CD8-positive, alpha-beta memory T cell (primary cell): ENCODE data around the gene ANKRD13B. TPM values are rescaled to one million over a fixed set of nuclear protein-coding genes. Genes with fewer than 3 reads are reported as not detected.

Experiments
- CTCF ChIA-PET: fragments of 350-600 bp; sonication (Branson Sonifier 250); formaldehyde crosslinking; loops from one replicate; lab custom pipeline; 2021; ENCODE audit warnings: antibody characterized with exemption; lab: Charles Lee
- POLR2A ChIA-PET: fragments of 350-600 bp; sonication (Branson Sonifier 250); formaldehyde crosslinking; loops from one replicate; lab custom pipeline; 2021; ENCODE audit warnings: antibody characterized with exemption; lab: Charles Lee
- DNase-seq, 5 donors: peaks; one replicate each; pipeline versions ENCODE4 v3.0.0 to v3.0.0-alpha.2; 2020 to 2022; ENCODE audit warnings: mixed read lengths in 1 of 5
- H3K27ac ChIP-seq: one replicate; pipeline ENCODE4 v1.7.0; 2013; ENCODE audit warnings: low read depth, mild to moderate bottlenecking, low read length, moderate library complexity
- H3K27me3 ChIP-seq: 2 replicates; pipeline ENCODE4 v1.7.0; 2013; ENCODE audit warnings: low read length, mild to moderate bottlenecking; ENCODE audit not compliant: insufficient read depth, poor library complexity, severe bottlenecking
- H3K36me3 ChIP-seq: 2 replicates; pipeline ENCODE4 v1.7.0; 2013; ENCODE audit warnings: mild to moderate bottlenecking, low read length, moderate library complexity; ENCODE audit not compliant: insufficient read depth
- H3K4me1 ChIP-seq: 2 replicates; pipeline ENCODE4 v1.7.0; 2013; ENCODE audit warnings: mild to moderate bottlenecking, low read length, moderate library complexity; ENCODE audit not compliant: insufficient read depth
- H3K4me3 ChIP-seq: 2 replicates; pipeline ENCODE4 v1.7.0; 2013; ENCODE audit warnings: mild to moderate bottlenecking, low read length
- H3K9me3 ChIP-seq: 2 replicates; pipeline ENCODE4 v1.7.0; 2013; ENCODE audit warnings: mild to moderate bottlenecking, low read length
- H3K27ac Mint-ChIP-seq, 8 donors: one replicate each; pipeline ENCODE4 v1.8.0; 2020 to 2021; ENCODE audit warnings: mixed read lengths in 8 of 8, mild to moderate bottlenecking in 6 of 8, inconsistent platforms in 3 of 8, moderate library complexity in 3 of 8
- H3K27me3 Mint-ChIP-seq, 2 donors: one replicate each; pipeline ENCODE4 v1.8.0; 2020 to 2021; ENCODE audit warnings: mixed read lengths in 2 of 2, mild to moderate bottlenecking in 1 of 2, moderate library complexity in 1 of 2
- H3K36me3 Mint-ChIP-seq, 3 donors: one replicate each; pipeline ENCODE4 v1.8.0; 2020 to 2021; ENCODE audit warnings: mixed read lengths in 3 of 3, inconsistent platforms in 1 of 3, mild to moderate bottlenecking in 1 of 3
- H3K4me1 Mint-ChIP-seq, 3 donors: one replicate each; pipeline ENCODE4 v1.8.0; 2020 to 2021; ENCODE audit warnings: mixed read lengths in 3 of 3, inconsistent platforms in 1 of 3, mild to moderate bottlenecking in 1 of 3
- H3K4me3 Mint-ChIP-seq, 7 donors: one replicate each; pipeline ENCODE4 v1.8.0; 2020 to 2021; ENCODE audit warnings: mixed read lengths in 7 of 7, mild to moderate bottlenecking in 6 of 7, moderate library complexity in 4 of 7, inconsistent platforms in 2 of 7
- H3K9me3 Mint-ChIP-seq, 5 donors: one replicate each; pipeline ENCODE4 v1.8.0; 2020 to 2022; ENCODE audit warnings: mixed read lengths in 5 of 5, mild to moderate bottlenecking in 3 of 5, moderate library complexity in 2 of 5, inconsistent platforms in 1 of 5
- polyA plus RNA-seq: library from polyadenylated mRNA; unstranded; fragments of 300-500 nt; fragmentation: Illumina TruSeq; gene quantifications from one replicate; pipeline ENCODE4 v1.2.3, GENCODE V29; 2021
- total RNA-seq, 2 experiments: library from RNA; stranded (reverse); gene quantifications; one replicate each; pipeline ENCODE4 v1.2.3, GENCODE V29; 2021

ANKRD13B gene
- total and polyA plus RNA-seq, 3 experiments from 2014 or later = 0.35 to 21.8 (median 20.8) TPM

DNA sequence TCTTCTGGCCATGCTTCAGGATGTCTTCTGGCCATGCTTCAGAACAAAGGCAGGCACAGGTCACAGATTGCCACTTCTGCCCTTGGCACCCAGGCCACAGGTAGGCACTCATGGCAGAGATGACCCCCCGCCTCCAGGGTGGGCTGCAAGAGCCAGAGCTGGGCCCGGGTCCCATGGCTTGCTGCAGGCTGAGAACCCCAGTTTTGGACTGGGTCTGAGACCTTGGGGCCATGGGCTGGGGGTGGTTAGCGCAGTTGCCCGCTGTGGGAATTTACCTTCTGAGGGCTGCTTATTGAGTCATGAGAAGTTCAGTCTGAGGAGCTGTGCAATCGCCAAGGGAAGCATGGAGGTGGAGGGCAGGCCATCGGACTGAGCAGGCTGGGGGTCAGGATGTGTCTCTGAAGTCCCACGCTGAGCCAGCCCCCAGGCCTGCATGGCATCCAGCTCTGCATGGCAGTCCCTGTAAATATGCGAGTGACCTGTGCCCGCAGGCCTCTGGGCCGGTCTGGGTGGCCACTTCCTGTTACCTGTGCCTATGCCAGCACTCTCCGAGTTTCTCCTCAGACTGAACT is 1.7 kb downstream of the ANKRD13B start:
- POLR2A ChIA-PET = interaction anchor here (1.0 kb wide), 1 partner anchor 22 kb away, joined by 3 read pairs; no protein-coding TSS in a partner anchor
- peak overlapping the region; percentile 61 to 90 (median 78) for H3K4me3 Mint-ChIP-seq
- CTCF ChIA-PET = interaction anchor here (0.8 to 6.2 kb wide), 4 partner anchors 9 to 21 kb away, joined by 3 to 113 read pairs (median 64); no protein-coding TSS in a partner anchor

DNA sequence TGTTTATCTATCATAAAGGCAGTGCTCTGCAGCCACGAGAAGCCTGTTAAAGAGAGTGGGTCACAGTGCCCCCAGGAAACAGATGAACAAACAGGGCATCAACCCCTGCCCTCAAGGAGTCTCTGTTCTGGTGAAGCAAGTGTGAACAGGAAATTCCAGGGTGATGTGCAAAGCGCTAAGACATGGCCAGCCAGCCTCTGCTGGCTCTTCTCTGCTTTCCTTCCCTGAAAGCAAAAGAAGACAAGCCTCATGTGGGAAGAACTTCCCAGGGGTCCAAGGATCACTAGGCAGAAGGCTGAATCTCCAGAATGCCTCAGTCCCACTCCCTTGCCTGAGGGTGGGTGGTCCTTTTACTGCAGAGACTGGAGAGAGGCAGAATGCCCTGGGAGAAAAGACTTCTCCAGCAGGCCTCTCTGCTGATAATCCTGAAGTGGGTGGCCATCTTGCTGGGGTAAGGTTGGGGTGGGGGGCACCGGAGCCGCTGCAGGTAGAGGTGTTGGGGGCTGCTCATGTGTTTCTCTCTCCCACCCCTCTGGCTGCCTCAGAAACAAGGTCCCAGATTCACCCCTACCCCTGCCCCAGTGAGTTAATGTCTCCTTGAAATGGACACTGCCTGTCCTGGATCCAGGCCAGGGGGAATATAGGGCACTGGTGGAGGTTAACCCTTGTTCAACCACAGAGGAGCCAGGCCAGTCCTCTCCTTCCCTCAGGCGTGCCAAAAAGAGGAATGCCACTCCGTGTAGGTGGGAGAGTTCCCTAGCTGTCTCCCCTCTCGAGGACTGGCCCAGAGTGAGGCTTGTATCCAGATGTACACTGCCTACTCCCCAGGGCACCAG is 2.4 kb downstream of the ANKRD13B start:
- Mint-ChIP-seq H3K4me1 (peaks cover 24 to 34% (median 29%) of the 10 kb centered on the region in 3 donors), H3K4me3 (peak overlapping the region in 6 of 7 donors; percentile 34 to 81 (median 64)), H3K9me3 (no peaks in the 10 kb centered on the region), H3K36me3 (no peaks in the 10 kb centered on the region), H3K27ac (no peak overlapping the region), H3K27me3 (no peaks in the 10 kb centered on the region)
- no peak for DNase-seq
- Histone ChIP-seq H3K4me1 (peaks cover 33% of the 10 kb centered on the region), H3K27me3 (no peaks in the 10 kb centered on the region), H3K4me3 (no peak overlapping the region), H3K9me3 (no peaks in the 10 kb centered on the region), H3K27ac (no peak overlapping the region), H3K36me3 (no peaks in the 10 kb centered on the region)
- CTCF ChIA-PET = interaction anchor here (1.9 to 6.2 kb wide), 4 partner anchors 18 to 22 kb away, joined by 7 to 113 read pairs (median 63); no protein-coding TSS in a partner anchor
- POLR2A ChIA-PET = interaction anchor here (1.0 kb wide), 1 partner anchor 22 kb away, joined by 3 read pairs; no protein-coding TSS in a partner anchor

More for the DNA sequence above, 1.7 kb downstream of the ANKRD13B start:
- Mint-ChIP-seq H3K36me3 (peaks cover 0 to 1% (median 0%) of the 10 kb centered on the region in 3 donors), H3K27me3 (no peaks in the 10 kb centered on the region), H3K27ac (no peak overlapping the region), H3K4me1 (peaks cover 29 to 40% (median 34%) of the 10 kb centered on the region in 3 donors), H3K9me3 (no peaks in the 10 kb centered on the region)
- no peak for DNase-seq
- H3K4me1 ChIP-seq = peaks cover 39% of the 10 kb centered on the region
- H3K36me3 ChIP-seq = no peaks in the 10 kb centered on the region
- no peaks in the 10 kb centered on the region for H3K9me3 ChIP-seq
- no peak overlapping the region for H3K27ac ChIP-seq
- no peak overlapping the region for H3K4me3 ChIP-seq
- H3K27me3 ChIP-seq = no peaks in the 10 kb centered on the region

DNA sequence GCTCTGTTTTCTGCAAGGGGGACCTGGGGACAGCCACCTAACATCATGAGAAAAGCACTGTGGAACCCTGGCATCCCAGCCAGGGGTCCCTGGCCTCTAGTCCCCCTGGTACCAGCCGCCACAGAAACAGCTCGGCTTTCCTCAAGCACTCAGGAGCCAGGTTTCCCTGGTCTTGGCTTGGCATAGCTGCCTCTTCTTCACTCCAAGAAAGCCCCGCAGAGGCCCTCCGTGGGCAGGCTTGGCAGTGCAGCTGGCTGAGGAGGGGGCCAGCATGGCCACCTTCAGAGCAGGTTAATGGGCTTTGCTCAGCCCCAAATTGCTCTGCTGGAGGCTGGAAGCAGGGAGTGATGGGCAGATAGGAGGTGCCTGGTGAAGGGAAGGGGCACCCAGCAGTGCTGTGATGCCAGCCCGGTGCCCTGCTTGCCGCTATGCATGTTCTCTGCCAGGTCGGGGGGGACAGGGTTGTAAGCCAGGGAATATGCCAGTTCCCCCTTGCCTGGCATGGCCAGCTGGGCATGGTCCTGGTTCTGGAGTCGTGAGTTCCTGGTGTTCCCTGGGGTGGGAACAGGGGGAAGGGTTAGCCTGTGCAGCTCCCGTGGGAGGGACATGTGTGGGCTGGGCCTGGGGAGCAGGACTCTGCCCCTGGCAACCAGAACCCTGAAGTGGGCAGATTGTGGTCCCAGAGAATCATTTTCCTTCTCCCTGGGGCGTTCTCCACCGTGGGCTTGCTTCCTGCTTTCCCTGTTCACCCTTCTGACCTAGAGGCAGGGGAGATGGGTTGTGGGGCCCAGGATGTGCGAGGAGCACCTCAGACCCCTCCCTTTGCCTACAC is 3.2 kb downstream of the ANKRD13B start:
- Mint-ChIP-seq H3K4me1 (peaks cover 18 to 25% (median 23%) of the 10 kb centered on the region in 3 donors), H3K9me3 (no peaks in the 10 kb centered on the region), H3K27ac (no peak overlapping the region), H3K27me3 (no peaks in the 10 kb centered on the region), H3K36me3 (no peaks in the 10 kb centered on the region), H3K4me3 (no peak overlapping the region)
- Histone ChIP-seq H3K4me1 (peaks cover 25% of the 10 kb centered on the region), H3K27me3 (no peaks in the 10 kb centered on the region), H3K4me3 (no peak overlapping the region), H3K36me3 (no peaks in the 10 kb centered on the region), H3K9me3 (no peaks in the 10 kb centered on the region), H3K27ac (no peak overlapping the region)
- ChIA-PET CTCF (interaction anchor here (1.9 to 6.2 kb wide), 3 partner anchors 17 to 21 kb away, joined by 7 to 113 read pairs (median 18); no protein-coding TSS in a partner anchor), POLR2A (interaction anchor here (0.9 kb wide), 1 partner anchor 19 kb away, joined by 3 read pairs; no protein-coding TSS in a partner anchor)
- DNase-seq = no peak

DNA sequence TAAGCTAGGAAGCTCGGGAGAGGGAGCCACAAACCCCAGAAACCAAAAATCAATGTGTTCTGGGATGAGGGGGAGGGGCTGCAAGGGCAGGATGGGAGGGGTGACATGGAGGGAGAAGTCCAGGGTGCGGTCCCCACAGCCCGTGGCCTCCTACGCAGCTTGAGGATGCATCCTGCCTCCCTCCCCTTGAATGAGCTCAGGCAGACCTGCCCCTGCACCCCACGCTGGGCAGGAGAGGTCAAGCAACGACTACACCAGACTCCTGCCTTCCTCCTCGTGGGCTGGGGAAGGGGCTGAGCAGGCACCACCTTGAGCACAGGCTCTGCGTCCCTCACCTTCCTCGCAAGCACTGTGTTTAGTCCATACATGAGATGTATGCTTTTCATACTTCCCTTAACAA is 3.9 kb downstream of the ANKRD13B start:
- no peaks in the 10 kb centered on the region for H3K36me3 ChIP-seq
- H3K27ac Mint-ChIP-seq = no peak overlapping the region
- H3K4me3 ChIP-seq = no peak overlapping the region
- no peaks in the 10 kb centered on the region for H3K27me3 Mint-ChIP-seq
- H3K36me3 Mint-ChIP-seq = no peaks in the 10 kb centered on the region
- CTCF ChIA-PET = interaction anchor here (1.9 to 3.5 kb wide), 2 partner anchors 16 to 21 kb away, joined by 7 to 18 read pairs; no protein-coding TSS in a partner anchor
- H3K4me1 Mint-ChIP-seq = peaks cover 12 to 19% (median 16%) of the 10 kb centered on the region in 3 donors
- no peak for DNase-seq
- H3K27ac ChIP-seq = no peak overlapping the region
- POLR2A ChIA-PET = interaction anchor here (0.9 kb wide), 1 partner anchor 18 kb away, joined by 3 read pairs; no protein-coding TSS in a partner anchor
- no peaks in the 10 kb centered on the region for H3K27me3 ChIP-seq
- peak overlapping the region in 2 of 7 donors; percentile 40 to 54 for H3K4me3 Mint-ChIP-seq
- H3K9me3 Mint-ChIP-seq = no peaks in the 10 kb centered on the region
- H3K9me3 ChIP-seq = no peaks in the 10 kb centered on the region
- H3K4me1 ChIP-seq = peaks cover 19% of the 10 kb centered on the region

DNA sequence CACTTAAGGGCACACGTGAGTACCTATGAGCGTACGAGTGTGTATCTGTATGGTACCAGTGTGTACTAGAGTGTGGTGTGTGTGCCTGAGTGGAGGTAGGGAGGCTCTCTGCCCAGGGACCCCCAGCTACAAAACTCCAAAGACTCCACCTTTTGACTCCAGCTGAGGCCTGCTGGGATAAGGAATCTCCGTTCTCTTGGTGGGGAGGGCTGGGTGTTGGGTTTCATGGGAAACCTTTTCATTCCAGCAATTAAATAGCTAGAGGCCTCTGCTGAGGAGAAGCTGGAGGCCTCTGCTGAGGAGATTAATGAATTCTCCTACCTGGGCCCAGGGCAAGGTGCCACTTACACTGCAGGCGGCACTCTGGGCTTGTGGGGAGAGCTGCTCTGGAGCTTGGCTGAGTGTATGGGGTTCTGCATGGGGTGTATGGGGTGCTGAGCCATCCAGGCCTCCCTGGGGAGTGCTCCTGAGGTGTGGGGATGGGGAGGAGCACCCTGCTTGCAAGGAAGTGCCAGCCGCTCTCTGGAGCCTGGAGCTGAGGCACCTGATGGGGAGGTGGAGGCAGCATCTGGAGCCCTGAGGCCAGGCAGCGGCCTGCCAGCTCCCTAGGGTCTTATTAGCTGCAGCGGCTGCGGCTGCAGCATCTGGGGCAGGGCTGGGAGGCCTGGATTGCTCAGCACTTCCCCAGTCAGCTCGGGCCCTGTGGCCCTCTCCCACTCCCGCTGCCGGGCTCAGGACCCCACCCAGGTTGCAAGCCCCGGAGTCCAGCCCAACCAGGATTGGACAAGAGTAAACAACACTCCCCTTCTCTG is 4.6 kb downstream of the ANKRD13B start:
- Mint-ChIP-seq H3K27ac (no peak overlapping the region), H3K36me3 (no peaks in the 10 kb centered on the region), H3K4me3 (peak overlapping the region in 2 of 7 donors; percentile 40 to 54), H3K27me3 (no peaks in the 10 kb centered on the region), H3K4me1 (peaks cover 7 to 11% (median 8%) of the 10 kb centered on the region in 3 donors), H3K9me3 (no peaks in the 10 kb centered on the region)
- Histone ChIP-seq H3K4me3 (no peak overlapping the region), H3K27ac (no peak overlapping the region), H3K27me3 (no peaks in the 10 kb centered on the region), H3K36me3 (no peaks in the 10 kb centered on the region), H3K4me1 (peaks cover 11% of the 10 kb centered on the region), H3K9me3 (no peaks in the 10 kb centered on the region)
- POLR2A ChIA-PET = no interaction called here
- no peak for DNase-seq
- CTCF ChIA-PET = interaction anchor here (0.9 to 3.5 kb wide), 2 partner anchors 9 to 20 kb away, joined by 3 to 18 read pairs; no protein-coding TSS in a partner anchor

DNA sequence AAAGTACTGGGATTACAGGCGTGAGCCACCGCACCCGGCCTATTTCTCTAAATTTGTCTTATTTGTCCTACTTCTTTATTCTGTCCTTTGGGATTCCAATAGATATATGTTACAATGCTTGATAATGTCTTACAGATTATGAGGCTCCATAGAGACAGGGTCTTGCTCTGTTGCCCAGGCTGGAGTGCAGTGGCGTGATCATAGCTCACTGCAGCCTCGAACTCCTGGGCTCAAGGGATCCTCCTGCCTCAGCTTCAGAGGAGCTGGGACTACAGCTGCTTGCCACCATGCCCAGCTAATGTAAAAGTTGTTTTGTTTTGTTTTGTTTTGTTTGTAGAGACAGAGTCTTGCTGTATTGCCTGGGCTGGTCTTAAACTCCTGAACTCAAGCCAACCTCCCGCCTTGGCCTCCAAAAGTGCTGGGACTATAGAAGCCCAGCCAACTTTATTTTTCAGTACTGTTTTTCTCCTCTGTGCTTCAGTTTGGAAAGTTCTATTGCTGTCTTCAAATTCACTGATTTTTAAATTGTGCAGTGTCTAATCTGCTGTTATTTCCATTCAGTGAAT is 10.3 kb downstream of the ANKRD13B start:
- no peaks in the 10 kb centered on the region for H3K9me3 Mint-ChIP-seq
- H3K4me1 Mint-ChIP-seq = no peaks in the 10 kb centered on the region
- H3K27ac Mint-ChIP-seq = no peak overlapping the region
- ChIA-PET POLR2A (no interaction called here), CTCF (interaction anchor here (0.7 to 3.5 kb wide), 3 partner anchors 10 to 233 kb away, joined by 3 to 19 read pairs (median 3); partner anchors contain the start of gene ANKRD13B)
- no peak overlapping the region for H3K4me3 Mint-ChIP-seq
- Histone ChIP-seq H3K36me3 (no peaks in the 10 kb centered on the region), H3K4me1 (no peaks in the 10 kb centered on the region), H3K27me3 (no peaks in the 10 kb centered on the region), H3K9me3 (no peaks in the 10 kb centered on the region), H3K4me3 (no peak overlapping the region), H3K27ac (no peak overlapping the region)
- H3K36me3 Mint-ChIP-seq = no peaks in the 10 kb centered on the region
- DNase-seq = no peak
- H3K27me3 Mint-ChIP-seq = no peaks in the 10 kb centered on the region
